ENCODE measurements around the gene SSR2.
"Not testable (repeated sequence)": the region's sequence is repeated elsewhere in the genome, so short reads cannot be mapped to it uniquely, and the experiment has no call there.

The SSR2 gene

GRCh38 chr1:156002188-156002911 is 18.4 kb downstream of the SSR2 start:
- DNase-seq, result no peak
- in situ Hi-C loops (cut with MboI; ENCODE audit: low pct_unique_long_range_greater_than_20kb, low sequenced_read_pairs), result no loop called here

- DNase-seq, result peak; percentile 47
- in situ Hi-C loops (cut with MboI; ENCODE audit: low pct_unique_long_range_greater_than_20kb, low sequenced_read_pairs), result no loop called here
Observed at GRCh38 chr1:156001662-156002171, 19.0 kb downstream of the SSR2 start.

- in situ Hi-C loops (cut with MboI; ENCODE audit: low pct_unique_long_range_greater_than_20kb, low sequenced_read_pairs), result no loop called here
- no peak for DNase-seq
Observed at GRCh38 chr1:156001021-156001661, 19.6 kb downstream of the SSR2 start.

DNA sequence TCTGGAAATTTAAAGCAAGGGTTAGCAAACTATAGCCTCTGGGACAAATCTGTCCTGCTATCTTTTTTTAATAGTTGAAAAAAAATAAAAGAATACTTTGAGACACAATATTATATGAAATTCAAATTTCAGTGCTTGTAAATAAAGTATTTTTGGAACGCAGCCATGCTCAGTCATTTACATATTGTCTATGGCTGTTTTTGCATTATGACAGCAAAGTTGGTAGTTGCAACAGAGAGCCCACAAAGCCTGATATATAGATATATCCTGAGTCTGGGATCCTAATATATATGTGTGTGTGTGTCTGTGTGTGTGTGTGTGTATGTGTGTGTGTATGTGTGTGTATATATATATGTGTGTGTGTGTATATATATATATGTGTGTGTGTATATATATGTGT is 20.8 kb downstream of the SSR2 start:
- in situ Hi-C loops (cut with MboI; ENCODE audit: low pct_unique_long_range_greater_than_20kb, low sequenced_read_pairs), result no loop called here
- DNase-seq, result no peak

DNA sequence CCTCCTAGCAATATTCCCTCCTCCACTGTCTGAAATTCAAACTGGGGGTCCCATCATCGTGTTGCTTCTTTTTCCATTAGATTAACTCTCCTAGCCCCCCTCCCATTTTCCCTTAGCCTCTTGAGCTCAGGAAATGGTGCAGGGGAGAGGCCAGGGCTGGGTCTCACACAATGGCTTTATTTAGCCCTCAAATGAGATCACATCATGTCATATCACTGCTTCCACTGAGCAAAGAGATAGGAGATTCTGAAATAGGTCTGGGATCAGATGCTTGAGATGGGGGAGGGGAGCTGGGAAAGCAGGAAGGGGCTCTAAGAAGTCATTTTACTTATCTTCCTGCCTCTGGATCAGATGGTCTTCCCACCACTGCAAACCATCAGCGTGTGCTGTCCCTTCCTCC is 24.6 kb downstream of the SSR2 start:
- in situ Hi-C loops (cut with MboI; ENCODE audit: low pct_unique_long_range_greater_than_20kb, low sequenced_read_pairs), result no loop called here
- DNase-seq, result no peak

GRCh38 chr1:155993595-155993994 is 27.2 kb downstream of the SSR2 start:
- no peak for DNase-seq
- in situ Hi-C loops (cut with MboI; ENCODE audit: low pct_unique_long_range_greater_than_20kb, low sequenced_read_pairs), result no loop called here

DNA sequence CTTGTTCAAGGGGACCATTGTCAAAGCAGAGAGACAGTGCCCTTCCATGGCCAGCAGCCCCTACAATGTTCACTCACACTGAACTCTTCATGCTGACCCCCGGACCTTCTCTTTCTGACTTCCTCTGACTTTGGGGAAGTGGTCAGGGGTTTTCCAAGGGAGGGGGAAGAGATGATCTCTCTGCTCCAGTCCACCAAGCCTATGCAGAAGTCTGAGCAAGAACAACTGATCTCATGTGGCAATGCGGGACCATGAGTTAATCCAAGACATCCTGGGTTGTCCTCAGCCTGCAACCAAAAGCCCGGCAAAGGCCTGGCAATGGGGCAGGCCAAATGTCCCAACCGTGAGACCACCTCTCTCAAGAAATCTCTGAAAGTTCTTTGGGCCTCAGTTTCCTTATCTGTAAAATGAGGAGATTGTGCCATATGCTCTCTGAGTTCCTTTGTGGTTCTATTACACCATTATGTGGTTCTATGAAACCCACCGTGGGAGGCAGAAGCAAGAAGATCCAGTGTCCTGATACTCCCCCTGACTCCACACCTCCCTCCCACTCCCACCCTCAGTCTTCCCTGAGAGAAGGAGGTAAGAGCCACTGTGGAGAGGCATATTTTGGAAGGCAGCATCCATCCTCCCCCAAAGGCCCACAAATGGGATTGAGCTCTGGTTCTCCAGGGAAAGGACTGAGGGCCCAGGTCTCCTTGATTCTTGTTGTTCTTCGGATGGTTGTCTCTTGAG is 30.6 kb downstream of the SSR2 start:
- peak; percentile 44 for DNase-seq
- in situ Hi-C loops (cut with MboI; ENCODE audit: low pct_unique_long_range_greater_than_20kb, low sequenced_read_pairs), result no loop called here

DNA sequence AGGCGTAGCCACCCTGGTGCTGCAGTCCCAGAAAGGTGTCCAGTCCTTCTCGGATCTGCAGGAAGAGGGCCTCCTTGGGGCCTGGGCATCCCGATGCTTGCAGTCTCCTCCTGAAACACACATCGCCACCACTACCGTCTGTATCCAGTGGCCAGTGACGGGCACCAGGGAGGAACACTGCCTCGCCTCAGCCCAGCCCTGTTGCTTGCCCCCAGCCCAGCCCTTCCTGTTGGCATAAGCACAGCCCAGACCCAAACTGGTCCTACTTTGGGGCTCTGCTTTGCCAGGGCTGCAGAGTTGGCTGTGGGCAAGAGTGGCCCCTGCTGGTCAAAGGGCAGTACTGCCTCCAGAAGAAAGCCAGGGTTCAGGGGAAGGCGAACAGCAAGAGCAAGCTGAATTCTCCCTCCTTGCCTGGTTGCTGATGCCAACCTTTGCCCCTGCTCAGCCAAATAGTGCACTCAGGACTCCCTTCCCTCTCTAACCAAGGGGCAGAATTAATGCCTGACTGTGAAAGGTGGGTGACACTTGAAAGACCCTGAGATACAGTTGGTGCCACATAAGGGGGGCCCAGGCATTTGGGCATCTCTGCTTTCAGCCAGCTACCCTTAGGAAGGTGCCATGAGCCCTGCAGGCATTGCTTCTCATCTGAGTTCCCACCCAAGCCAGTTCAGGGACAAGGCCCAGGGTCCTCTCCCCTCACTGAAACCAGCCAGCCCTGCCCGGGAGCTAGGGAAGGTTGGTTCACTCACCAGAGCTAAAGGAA is 31.3 kb downstream of the SSR2 start:
- peak; percentile 88 for DNase-seq
- in situ Hi-C loops (cut with MboI; ENCODE audit: low pct_unique_long_range_greater_than_20kb, low sequenced_read_pairs), result no loop called here

GRCh38 chr1:155984903-155985645 is 35.7 kb downstream of the SSR2 start:
- in situ Hi-C loops (cut with MboI; ENCODE audit: low pct_unique_long_range_greater_than_20kb, low sequenced_read_pairs); DNase-seq: not testable (repeated sequence)

- no peak for DNase-seq
- in situ Hi-C loops (cut with MboI; ENCODE audit: low pct_unique_long_range_greater_than_20kb, low sequenced_read_pairs), result no loop called here
Observed at GRCh38 chr1:155984341-155984740, 36.4 kb downstream of the SSR2 start.

DNA sequence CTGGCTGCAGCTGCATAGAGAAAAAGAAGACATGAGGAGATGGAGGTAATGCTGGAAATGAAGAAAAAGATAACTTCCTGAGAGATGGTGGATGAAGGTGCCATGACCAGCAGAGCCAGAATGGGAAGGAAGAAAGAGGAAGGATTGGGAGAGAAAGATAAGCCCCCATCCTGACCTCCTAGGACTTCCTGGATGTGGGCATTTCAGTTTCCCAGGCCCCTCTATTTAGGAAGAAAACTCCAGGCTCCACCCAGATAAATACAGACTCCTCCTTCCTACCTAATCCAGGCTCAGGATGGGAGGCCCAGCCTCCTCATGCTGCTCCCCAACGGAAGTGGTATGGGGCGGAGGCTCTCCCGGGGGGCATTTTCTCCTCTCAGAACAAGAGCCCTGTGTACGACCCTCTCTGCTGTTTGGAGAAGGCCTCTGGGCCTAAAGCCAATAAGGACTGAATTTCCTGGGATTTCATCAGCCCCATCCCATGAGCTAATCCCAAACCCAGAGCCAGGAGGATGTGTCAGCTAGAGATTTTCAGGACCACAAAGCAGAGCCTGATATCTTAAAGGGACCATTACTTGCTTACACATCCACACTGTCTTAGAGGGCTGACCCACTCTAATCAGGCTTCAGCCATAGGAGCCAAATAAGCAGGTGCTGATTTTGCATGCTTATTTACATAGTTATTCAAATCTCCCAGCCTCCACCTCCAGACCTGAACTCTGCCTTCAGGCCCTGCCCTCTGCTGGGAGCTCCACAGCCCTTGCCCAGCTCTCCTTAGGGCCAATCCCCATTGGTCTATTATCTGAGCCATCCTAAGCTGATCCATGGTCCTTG is 37.3 kb downstream of the SSR2 start:
- in situ Hi-C loops (cut with MboI; ENCODE audit: low pct_unique_long_range_greater_than_20kb, low sequenced_read_pairs), result no loop called here
- DNase-seq, result no peak

DNA sequence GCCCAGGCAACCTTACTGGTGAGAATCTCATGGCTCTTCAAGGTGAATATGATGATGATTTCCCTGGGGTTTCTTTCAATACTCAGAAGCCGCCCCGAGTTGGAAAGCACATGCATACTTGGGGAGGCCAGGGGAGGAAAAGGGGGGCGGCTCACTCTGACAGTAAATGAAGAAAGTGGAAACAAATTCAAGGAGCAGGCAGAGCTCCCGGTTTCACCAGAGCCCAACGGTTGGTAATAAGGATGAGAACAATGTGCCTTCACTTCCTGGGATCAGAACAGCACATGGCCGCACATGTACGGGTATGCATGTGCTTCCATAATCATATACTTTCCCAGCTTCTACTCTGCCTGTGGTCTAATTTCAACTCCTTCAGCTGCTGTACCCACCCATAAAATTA is 38.6 kb downstream of the SSR2 start:
- in situ Hi-C loops (cut with MboI; ENCODE audit: low pct_unique_long_range_greater_than_20kb, low sequenced_read_pairs), result no loop called here
- no peak for DNase-seq

DNA sequence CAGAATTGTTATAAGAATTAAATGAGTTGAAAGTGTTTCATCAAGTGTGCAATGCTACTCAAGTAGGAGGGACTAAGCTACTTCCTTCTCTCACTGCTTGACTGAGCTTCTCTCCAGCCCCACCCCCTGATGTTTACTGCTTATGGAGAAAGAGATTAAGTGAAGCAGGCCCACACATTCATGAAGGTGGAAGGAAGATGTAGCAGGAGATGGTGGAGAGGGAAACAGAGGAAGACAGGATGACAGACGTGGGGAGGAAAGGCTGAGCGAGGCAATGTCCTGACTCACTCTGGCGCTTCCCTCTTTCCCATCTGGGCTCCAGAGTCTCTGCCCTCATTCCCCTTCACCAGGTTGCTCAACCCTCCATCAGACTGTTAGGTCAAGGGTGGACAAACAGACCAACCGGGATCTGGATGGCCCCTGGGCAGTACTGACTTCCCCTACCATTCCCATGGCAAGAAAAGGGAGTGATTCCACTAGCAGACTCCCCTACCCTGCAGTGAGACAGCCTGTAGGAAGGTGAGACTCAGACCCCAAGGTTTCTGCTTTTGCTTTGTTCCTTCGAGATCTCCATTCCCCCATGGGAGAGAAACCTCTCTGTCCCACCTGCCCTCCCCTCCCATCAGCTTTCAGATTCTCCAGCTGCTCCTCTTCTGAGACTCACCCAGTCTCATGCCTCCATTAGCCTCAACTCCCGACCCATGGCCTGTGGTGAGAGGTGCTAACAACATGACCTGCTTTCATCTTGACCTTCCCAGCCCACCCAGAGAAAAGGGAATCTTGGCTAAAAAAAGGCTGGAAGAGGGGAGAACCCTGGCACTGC is 39.3 kb downstream of the SSR2 start:
- in situ Hi-C loops (cut with MboI; ENCODE audit: low pct_unique_long_range_greater_than_20kb, low sequenced_read_pairs), result no loop called here
- peak; percentile 73 for DNase-seq

GRCh38 chr1:155979597-155980343 is 41.0 kb downstream of the SSR2 start:
- in situ Hi-C loops (cut with MboI; ENCODE audit: low pct_unique_long_range_greater_than_20kb, low sequenced_read_pairs), result no loop called here
- peak; percentile 54 for DNase-seq

DNA sequence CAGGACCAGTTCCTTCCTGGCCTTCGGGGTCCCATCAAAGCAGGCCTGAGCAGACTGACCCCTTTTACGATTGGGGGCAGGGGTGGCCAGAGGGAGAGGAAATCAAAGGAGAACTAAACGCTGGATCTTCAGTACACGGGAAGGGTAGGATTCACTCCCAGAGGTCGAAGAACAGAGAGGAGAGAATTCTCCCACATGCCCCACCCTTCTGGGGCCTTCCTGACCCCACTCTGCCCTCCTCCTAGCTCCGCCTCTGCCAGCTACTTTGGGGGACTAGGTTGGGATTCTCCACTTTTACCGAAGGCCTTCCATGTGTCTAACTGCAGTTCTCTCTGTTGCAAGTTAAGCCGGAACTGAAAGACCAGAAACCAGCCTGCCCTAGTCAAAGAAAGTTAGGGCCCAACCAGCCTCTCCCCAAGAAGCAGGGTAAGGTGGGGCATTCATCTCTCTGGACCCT is 41.8 kb downstream of the SSR2 start:
- DNase-seq, result no peak
- in situ Hi-C loops (cut with MboI; ENCODE audit: low pct_unique_long_range_greater_than_20kb, low sequenced_read_pairs), result no loop called here

DNA sequence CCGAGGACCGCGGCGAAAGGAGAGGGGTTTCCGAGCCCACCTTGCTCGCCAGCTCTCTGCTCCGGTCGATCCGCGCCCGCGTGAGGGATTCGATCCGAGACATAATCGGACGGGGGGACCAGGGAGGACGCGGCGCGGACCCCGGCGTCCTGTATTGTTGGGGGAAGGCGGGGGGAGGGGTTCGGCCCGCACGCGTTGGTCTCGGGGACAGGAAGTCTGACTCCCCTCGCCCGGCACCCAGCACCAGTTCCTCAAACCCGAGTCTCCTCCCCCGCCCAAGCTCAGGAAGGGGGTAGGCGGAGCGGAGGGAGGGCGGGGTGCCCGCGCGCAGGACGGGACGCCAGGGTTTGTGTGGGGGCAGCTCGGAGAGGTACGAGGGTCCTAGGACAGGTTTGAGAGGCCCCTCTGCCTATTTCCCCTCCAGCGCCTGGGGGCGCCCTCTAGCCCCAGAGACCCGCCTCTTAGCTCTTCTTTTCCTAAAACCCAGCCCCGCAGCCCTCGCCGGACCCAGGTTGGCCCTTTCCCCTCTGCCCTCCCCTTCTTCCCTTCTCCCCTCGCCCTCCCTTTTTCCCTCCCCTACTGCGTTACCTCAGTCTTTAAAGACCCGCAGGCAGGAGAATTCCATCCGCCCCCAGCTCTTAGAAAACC is 42.3 kb downstream of the SSR2 start, which contains the start of gene ARHGEF2:
Gene ARHGEF2 (minus strand): TSS at position 223 of the 648 bp plus-strand sequence. CDS start 120 bp downstream, at position 103.
- peak; percentile 94 for DNase-seq
- in situ Hi-C loops (cut with MboI; ENCODE audit: low pct_unique_long_range_greater_than_20kb, low sequenced_read_pairs), result no loop called here

Measured in KBM-7 (cell line).